ENCODE results near the gene GLE1.

- no peak for TF ChIP-seq CTCF (IDR thresholded peaks at IDR 0.05 in 2 of 3, conservative IDR thresholded peaks at IDR 0.05 in 1 of 3; ENCODE audit: borderline replicate concordance in 1 of 3, insufficient read depth in 1 of 3, low read depth in 2 of 3, low read length in 2 of 3)
- TF ChIP-seq REST (IDR thresholded peaks at IDR 0.05; ENCODE audit: low read depth): no peak
- TF ChIP-seq POLR2A (IDR thresholded peaks at IDR 0.05; ENCODE audit: borderline replicate concordance, extremely low read depth, insufficient read depth, insufficient read length): peak; percentile 73
- TF ChIP-seq RAD21 (IDR thresholded peaks at IDR 0.05; ENCODE audit: low read depth): no peak
- no peak for TF ChIP-seq ZBTB33 (IDR thresholded peaks at IDR 0.05; ENCODE audit: extremely low read depth, insufficient replicate concordance, low read length)
- no peak; the same call in none of the 2 replicates for TF ChIP-seq SIN3A (IDR thresholded peaks at IDR 0.05; ENCODE audit: low read depth)
- TF ChIP-seq EZH2 (IDR thresholded peaks at IDR 0.05): no peak
- peak; percentile 87 for TF ChIP-seq POLR2AphosphoS5 (IDR thresholded peaks at IDR 0.05; ENCODE audit: low read depth, low read length)
- peak; percentile 89 for TF ChIP-seq CEBPB (IDR thresholded peaks at IDR 0.05; ENCODE audit: low read depth)
- no peak for TF ChIP-seq YY1 (IDR thresholded peaks at IDR 0.05; ENCODE audit: extremely low read depth, insufficient replicate concordance, low read depth, low read length)
- TF ChIP-seq MAX (IDR thresholded peaks at IDR 0.05): peak; percentile 70
These were observed 48.5 kb upstream of the GLE1 start, which contains the start of gene ODF2 for GRCh38 chr9:128455849-128456612.
